ENCODE measurements around the gene B4GALNT4.
"Not testable (repeated sequence)": the region's sequence is repeated elsewhere in the genome, so short reads cannot be mapped to it uniquely, and the experiment has no call there.

B4GALNT4 gene

DNA sequence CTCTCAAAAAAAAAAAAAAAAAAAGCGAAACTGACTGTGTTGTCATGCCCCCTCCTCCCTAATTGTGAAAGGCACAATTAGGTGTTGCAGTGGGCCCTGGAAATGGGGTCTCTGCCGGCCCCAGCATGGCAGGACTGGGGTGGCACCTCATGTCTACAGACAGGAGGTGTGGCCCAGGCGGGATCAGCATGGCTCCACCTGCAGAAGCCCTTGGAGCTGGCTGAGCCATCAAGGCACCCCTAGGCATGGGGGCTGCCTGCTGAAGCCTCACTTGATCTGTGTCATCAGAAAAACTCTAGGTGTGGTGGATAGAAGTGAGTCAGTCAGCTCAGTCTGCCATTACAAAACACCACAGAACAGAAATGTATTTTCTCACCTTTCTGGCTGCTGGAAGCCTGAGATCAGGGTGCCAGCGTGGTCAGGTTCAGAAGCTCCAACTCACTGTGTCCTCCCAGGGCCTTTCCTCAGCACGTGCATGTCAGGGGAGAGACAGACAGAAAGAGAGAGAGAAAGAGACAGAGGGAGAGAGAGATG, 10.1 kb upstream of the B4GALNT4 start:
- no peak for DNase-seq

DNA sequence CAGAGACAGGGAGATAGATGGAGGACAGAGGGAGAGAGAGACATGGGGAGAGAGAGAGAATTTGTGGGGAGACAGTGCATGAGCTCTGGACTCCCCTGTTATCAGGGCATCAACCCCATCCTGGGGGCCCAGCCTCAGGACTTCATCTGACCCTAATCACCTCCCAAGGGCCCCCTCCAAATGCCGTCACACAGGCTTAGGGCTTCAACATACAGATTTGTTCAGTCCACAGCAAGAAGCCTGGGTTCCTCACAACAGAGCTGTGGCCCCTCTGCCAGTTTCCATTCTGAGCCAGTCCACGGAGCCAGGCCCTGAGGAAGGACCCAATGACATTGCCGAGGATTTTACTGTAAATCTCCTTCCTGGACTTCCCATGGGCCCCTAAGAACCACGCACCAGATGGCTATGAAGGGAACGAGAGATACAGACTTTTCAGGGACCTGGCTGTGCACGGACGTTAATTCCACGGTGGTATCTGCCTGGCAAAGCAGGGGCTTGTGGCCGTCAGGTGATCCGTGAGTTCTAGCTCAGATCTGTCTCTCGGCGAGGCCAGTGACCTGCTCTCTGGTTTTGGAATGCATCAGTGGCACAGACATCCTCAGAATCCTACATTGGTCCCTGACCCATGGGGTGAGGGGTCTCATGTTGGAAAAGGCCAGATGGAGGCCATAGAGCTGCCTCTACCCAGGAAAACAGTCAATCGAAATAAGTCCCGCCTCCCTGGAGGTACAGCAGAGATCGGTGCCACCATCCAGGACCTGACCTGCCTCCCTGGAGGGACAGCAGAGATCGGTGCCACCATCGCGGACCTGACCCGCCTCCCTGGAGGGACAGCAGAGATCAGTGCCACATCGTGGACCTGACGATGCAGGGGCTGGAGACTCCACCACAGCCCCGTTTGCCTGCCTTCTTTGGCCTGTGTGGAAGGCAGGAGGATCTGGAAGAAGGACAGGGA, 8.7 kb upstream of the B4GALNT4 start:
- DNase-seq = no peak

DNA sequence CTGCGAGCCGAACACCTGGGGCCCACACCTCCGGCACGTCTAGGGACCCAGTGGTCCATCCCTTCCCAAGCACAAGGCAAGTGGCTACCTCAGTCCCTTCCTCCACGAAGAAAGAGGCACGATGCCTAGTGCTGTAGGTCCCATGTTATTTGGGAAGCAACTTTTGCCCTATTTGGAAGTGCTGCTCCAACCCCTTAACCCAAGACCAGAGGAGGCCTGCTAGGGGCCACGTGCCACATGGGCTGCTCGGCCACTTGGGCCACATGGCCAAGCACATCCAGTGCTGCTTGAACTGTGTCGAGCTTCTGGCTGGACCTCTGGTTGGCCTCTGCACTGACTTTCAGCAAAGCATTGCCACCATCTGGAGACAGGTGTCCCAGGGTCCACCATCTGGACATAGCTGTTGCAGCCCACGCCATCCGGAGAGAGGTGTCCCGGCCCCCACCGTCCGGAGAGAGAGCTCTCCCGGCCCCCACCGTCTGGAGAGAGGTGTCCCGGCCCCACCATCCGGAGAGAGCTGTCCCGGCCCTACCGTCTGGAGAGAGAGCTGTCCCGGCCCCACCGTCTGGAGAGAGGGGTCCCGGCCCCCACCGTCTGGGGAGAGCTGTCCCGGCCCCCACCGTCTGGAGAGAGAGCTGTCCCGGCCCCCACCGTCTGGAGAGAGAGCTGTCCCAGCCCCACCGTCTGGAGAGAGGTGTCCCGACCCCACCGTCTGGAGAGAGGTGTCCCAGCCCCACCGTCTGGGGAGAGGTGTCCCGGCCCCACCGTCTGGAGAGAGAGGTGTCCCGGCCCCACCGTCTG, 6.5 kb upstream of the B4GALNT4 start:
- no peak for DNase-seq

DNA sequence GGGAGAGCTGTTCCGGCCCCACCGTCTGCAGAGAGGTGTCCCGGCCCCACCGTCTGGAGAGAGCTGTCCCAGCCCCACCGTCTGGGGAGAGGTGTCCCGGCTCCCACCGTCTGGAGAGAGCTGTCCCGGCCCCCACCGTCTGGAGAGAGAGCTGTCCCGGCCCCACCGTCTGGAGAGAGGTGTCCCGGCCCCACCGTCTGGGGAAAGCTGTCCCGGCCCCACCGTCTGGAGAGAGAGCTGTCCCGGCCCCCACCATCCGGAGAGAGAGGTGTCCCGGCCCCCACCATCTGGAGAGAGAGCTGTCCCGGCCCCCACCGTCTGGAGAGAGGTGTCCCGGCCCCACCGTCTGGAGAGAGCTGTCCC, 5.9 kb upstream of the B4GALNT4 start:
- not testable (repeated sequence) for DNase-seq

DNA sequence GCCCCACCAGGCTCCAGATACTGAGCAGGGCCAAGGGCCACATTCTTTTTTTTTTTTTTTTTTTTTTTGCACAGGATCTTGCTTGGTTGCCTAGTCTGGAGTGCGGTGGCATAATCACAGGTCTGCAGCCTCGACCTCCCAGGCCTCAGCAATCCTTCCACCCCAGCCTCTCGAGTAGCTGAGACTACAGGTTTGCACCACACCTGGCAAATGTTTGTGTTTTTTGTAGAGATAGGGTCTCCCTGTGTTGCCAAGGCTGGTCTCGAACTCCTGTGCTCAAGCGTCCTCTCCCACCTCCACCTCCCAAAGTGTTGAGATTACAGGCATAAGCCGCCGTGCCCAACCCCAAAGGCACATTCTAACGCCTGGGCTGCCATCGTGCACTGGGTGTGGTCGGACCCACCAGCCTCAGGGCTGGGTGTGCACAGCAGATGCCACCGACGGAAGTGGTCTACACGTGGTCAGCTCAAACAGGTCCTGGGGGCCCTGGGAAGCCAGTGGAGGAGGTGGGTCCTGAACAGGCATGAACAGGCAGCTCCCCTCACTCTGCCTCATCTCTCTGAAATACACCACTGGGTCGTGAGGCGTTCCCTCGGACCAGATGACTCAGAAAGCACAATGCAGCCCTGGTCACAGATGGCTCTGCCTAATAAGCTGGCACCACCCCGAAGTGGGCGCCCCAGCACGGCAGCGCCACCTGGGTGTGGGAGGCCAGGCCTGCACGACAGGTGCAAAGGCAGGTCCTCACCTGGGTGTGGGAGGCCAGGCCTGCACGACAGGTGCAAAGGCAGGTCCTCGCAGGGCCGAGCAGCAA, 5.1 kb upstream of the B4GALNT4 start:
- peak; percentile 87 for DNase-seq

DNA sequence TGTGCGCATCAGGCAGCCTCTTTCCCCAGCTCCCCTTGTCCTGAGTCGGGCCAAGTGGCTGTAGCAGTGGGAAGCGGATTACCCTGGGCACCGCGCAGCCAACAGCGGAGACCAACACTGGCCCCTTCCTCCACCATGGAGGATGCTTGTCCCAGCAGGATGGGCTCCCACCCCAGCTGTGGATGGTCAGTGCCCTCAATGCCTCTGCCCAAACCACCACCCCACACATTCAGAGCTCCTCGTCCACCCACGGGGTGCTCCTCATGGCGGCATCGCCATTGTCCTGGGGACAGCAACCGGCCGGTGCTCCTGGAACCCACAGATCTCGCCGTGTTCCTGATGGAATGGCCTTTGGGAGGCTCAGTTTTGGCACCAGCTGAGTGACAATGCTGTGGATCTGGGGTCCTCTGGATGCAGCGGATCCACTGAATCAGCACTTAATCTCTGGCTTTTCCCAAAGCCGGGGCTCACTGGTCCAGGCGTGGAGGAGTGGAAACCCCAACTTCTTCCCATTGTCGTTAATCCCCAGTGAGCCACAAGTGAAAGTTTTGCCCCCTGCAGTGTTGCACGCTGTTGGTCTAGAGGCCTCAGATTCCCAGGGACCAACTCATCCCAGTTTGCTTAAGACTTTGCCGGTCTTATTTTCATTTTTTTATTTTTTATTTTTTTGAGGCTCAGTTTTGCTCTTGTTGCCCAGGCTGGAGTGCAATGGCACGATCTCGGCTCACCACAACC, 4.1 kb upstream of the B4GALNT4 start:
- no peak for DNase-seq

DNA sequence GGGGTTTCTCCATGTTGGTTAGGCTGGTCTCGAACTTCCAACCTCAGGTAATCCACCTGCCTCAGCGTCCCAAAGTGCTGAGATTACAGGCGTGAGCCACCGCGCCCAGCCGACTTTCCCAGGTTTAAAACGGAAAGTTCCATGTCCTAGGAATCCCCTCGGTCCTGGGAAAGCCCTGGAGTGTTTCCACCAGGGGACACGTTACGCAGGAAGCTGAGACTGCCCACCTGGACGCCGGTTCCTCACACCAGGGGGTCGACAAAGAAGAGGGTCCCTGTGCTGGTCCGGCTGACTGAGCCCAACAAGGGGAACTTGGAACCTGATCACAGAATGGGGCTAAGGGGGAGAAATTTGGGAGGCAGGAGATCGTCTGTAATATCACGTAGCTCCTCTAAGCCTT, 3.5 kb upstream of the B4GALNT4 start:
- no peak for DNase-seq

DNA sequence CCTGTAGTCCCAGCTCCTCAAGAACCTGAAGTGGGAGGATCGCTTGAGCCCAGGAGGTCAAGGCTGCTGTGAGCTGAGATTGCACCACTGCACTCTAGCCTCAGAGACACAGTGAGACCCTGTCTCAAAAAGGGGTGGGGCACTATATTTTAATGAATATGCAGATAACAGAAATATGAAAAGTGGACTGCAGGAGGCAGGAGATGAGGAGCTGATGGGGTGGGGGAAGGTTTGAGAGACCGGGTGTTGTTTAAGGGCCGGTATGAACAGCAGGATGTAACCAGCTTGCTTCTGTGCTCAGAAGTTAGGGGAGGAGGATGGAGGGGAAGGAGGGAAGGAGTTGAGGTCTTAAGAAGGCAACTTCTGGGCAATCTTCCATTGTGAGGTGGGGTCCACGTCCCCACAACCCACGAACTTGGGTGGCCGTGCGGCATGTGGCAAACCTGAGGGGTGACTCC, 1.3 kb upstream of the B4GALNT4 start:
- no peak for DNase-seq

DNA sequence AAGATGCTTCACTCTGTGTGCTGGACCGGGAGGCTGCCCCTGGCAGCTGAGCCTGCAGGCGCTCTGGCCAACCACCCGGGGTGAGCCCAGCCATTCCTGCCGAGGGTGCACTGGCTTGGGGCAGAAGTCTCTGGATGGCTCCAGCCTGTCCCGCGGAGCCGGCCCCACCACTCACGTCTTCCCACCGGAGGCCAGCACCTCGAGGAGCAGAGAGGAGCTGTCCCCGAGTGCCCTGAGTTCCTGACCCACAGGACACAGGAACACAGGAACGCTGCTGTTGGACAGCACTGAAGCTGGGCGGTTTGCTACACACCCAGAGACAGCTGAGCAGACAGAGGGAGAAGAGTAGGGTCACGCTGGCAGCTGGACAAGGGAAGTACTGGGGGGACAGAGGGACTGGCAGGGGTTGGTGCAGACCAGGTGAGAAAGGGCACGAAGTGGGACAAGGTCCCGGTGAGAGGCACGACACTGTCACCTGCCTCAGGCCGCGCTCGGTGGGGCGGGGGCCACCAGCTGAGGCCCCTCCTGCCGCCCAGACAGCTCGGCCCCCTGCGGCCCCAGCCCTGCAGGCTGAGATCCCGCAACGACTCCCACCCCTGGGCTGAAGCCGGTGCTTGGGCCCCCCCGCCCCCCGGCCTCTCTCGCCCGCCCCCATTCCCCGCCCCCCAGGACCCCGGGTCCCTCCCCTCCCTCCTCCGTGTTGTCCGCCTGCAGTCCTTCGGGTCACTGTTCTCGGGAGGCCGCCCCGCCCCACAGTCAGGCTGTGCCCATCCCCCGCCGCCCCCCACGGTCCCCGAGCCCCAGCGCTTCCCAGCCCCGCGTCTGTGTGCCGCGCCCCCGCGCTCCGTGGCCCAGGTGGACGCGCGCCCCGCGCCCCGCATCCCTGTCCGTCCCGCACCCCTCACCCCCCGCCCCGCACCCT, 624 bp upstream of the B4GALNT4 start:
- DNase-seq = no peak

DNA sequence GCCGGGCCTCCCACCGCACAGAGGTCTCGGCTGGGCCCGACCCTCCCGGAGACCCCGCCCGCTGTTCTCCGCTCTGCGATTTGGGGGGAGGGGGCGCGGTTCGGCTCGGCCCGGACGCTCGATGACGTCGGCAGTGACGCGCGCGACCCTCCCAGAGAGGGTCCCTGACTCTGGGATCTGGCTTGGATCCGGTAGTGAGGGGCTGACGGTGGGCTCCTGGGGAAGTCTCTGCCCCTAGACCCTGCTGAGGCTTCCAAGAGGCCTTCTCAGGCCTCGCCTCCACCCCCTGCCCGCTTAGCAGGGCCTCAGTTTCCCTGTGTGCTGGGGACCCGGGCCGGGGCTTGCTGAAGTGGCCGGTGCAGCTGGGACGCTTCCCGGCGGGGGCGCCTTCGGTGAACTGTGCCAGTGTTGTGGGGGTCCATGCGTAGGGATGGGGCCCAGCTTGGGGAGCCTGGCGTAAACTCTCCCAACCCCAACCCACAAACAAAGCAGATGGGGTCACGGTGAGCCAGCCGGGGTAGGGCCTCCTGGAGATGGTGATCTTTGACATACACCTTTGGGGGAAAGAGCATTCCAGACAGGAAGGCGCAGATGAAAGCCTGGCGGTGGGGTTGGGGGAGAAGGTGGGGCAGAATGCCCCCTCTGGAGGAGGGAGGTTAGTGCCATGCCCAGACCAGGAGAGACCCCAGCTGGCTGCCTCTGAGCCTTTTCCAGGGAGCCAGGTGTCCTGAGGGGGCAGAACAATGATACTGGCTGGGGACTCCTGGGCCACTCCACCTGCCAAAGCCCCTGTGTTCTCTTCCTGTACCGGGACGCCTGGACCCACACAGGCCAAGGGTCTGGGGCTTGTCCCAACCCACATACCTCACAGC, 1.0 kb downstream of the B4GALNT4 start:
- no peak for DNase-seq

DNA sequence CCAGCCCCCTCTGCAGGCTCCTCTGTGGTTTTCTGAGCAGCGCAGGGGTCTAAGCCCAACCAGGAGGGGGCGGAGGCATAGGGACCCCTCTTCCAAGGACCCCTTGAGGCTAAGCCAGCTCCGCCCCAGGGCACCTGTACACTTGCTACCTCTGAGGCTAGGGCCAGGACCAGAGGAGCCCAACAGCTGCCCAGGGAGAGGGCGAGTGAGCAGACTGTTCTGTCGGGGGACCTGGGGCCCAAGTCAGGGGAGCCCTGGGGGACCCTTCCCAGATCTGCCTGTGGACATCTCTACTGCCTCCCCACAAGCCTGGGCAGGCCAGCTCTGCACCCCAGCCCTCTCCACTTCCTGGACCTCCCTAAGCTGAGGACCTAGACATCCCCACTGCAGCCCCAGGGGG, 1.8 kb downstream of the B4GALNT4 start:
- DNase-seq = no peak

DNA sequence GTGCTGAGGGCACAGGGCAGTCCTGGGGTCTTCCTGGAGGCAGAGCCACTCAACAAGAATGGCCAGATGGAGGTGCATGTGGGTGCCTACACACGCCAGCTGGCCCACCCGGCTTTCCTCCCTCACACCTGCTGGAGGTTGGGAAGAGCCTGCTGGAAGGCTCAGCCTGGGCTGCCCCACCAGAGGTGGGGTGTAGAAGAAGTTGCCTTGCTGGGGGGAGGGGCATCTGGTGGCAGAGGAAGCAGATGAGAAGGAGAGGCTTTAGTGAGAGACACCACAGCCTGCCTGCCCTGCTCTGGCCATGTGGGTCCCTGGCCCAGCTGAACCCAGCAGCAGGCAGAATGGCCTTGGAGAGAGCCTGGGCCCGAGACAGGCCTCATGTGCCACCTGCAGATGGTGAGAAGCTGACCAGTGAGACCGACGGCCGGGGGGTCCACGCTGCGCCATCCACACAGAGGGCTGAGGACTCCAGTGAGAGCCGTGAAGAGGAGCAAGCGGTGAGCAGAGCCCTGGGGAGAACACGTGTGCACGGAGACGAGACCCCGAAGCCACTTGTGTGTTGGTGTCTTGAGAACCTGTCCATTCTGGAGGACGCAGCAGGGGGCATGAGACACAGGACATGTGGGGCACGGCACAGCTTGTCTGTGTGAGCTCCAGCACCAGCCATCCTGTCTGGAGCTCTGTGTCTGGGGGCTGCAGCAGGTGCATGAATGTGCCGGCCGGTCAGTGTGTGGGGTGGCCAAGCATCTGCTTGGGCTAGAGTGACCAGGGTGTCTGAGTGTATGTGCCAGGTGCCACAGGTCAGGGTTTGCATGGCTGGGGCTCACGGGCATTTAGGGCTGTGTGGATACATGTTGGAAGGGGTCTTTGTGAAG, 2.7 kb downstream of the B4GALNT4 start:
- no peak for DNase-seq

DNA sequence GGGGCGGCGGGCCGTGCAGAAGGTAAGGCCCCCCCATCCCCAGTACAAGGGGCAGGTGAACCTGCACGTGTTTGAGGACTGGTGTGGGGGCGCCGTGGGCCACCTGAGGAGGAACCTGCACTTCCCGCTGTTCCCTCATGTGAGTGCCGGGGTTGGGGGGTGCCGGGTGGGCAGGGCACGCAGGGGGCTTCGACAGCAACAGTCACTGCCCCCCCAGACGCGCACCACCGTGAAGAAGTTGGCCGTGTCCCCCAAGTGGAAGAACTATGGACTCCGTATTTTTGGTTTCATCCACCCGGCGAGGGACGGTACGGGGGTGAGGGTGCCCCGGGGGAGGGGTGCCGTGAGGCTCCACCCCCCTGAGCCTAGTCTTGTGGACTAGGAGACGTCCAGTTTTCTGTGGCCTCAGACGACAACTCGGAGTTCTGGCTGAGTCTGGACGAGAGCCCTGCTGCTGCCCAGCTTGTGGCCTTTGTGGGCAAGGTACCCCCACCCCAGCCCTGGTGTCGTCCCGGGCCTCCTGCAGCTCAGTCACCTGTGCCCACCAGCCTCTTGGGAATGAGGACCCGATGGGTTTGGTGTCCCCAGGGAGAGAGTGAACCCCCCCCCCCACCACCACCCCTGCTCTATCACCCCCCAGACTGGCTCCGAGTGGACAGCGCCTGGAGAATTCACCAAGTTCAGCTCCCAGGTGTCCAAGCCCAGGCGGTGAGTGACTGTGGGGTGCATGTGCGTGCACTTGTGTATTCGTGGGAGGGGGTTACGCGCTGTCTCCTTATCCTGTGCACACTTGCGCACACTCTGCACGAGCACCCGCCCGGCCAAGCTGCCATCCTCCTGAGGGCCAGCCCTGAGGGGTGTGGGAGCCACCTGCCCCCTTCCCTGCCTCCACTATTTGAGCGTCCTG, 3.8 kb downstream of the B4GALNT4 start:
- no peak for DNase-seq

DNA sequence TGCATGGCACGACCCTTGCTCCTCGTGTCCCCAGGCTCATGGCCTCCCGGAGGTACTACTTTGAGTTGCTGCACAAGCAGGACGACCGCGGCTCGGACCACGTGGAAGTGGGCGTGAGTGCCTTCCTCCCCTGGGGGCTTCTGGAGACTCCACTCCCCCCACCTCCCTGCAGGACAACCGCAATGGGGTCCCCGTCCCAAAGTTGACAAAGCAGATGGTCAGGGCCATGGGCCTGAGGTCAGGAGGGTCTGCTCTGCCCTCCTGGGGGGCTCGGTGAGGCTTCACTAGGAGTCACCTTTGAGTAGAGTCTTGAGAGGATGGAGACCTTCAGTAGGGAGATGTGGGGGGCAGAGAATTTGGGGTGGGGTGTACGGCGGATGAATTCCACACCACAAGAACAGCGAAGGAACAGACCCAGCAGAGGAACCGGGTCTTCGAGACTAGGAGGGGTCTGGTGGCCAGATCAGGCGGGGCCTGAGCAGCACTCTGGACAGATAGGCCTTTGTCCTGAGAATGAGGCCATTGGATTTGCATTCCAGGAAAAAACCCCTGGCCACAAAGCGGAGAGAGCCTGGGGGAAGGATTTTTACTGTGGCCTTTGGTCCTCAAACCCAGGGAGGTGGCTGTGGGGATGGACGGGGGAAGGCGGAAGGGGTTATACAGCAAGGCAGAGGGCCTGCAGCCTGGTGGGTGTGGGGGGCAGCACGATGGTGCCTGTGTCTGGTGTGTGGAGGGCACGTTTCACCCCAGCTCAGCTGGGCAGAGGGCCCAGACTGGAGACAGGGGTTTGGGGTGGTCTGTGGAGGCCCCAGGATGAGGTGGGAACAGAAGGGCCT, 4.6 kb downstream of the B4GALNT4 start:
- no peak for DNase-seq

DNA sequence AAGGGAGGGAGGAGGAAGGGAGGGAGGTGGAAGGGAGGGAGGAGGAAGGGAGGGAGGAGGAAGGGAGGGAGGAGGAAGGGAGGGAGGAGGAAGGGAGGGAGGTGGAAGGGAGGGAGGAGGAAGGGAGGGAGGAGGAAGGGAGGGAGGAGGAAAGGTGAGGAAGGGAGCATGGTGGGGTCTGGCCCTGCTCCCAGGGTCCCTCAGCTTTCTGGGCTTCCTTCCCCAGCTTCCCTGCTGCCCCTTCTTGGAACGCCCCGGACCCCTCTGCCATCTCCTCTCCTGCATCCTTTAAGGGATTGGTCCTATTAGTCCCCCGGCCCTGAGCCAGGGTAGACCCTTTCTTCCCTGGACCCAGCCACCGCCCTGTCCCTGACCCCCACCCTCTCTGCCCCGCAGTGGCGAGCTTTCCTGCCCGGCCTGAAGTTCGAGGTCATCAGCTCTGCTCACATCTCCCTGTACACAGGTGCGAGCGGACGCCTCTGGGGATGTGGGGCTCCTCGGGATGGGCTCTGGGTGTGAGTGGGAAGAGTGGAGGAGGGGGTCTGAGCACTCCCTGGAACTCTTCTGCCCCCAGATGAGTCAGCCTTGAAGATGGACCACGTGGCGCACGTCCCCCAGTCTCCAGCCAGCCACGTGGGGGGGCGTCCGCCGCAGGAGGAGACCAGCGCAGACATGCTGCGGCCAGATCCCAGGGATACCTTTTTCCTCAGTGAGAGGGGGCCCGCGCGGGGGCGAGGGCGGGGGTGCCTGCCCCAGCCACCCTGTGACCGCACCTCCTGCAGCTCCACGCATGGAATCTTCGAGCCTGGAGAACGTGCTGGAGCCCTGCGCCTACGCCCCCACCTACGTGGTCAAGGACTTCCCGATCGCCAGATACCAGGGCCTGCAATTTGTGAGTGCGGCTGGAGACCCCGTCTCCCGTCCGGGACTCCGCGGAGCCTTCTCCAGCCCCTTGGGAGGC, 6.0 kb downstream of the B4GALNT4 start:
- no peak for DNase-seq

Measured in COR-L47 (cell line).